ENCODE measurements around the gene CDKN2C.

DNA sequence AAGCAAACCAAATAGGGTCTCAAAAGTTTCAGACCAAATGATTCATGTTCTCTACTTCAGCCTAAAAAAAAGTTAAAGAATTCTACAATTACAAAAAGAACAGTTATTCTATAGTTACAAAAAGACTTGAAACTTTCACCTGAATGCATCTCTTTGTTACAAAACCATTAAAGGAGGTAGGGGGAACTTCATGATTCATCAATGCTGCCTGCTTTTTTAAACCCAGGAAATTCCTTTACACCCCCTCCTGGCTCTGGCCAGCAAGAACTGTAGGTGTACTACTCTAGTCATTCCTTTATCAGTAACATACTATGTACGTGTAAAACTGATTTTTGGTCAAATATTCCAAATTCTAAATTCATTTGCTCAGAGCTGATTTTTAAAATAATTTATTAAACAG lies 14.9 kb upstream of the CDKN2C start:
- TF ChIP-seq, protein P1, sequence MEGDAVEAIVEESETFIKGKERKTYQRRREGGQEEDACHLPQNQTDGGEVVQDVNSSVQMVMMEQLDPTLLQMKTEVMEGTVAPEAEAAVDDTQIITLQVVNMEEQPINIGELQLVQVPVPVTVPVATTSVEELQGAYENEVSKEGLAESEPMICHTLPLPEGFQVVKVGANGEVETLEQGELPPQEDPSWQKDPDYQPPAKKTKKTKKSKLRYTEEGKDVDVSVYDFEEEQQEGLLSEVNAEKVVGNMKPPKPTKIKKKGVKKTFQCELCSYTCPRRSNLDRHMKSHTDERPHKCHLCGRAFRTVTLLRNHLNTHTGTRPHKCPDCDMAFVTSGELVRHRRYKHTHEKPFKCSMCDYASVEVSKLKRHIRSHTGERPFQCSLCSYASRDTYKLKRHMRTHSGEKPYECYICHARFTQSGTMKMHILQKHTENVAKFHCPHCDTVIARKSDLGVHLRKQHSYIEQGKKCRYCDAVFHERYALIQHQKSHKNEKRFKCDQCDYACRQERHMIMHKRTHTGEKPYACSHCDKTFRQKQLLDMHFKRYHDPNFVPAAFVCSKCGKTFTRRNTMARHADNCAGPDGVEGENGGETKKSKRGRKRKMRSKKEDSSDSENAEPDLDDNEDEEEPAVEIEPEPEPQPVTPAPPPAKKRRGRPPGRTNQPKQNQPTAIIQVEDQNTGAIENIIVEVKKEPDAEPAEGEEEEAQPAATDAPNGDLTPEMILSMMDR (IDR thresholded peaks at IDR 0.05) = no peak
- TF ChIP-seq POLR2A (IDR thresholded peaks at IDR 0.05) = no peak

All from right lobe of liver (tissue), 4 donors.